HepG2 (cell line): ENCODE results near the gene TMEM219. TPM values are rescaled to one million over a fixed set of nuclear protein-coding genes. Genes with fewer than 3 reads are reported as not detected.

Experiments
- ATF4 ChIP-seq, 2 experiments: fragments of 450-650 bp in 1 of 2; sonication (generic) in 1 of 2; formaldehyde crosslinking; IDR thresholded peaks; 2 replicates each; pipeline versions ENCODE4 v1.5.0 to v1.8.0; 2020 to 2022; ENCODE audit warnings: mild to moderate bottlenecking in 1 of 2, missing genetic modification reagents in 1 of 2
- CSRNP1 ChIP-seq: sonication (generic); formaldehyde crosslinking; IDR thresholded peaks from 2 replicates; pipeline ENCODE4 v1.8.1; 2023; ENCODE audit warnings: mild to moderate bottlenecking, missing genetic modification reagents
- EHMT2 ChIP-seq: fragments of 200-600 bp; sonication (generic); IDR thresholded peaks from 2 replicates; pipeline ENCODE4 v1.7.0; 2017; ENCODE audit warnings: antibody characterized with exemption, low read depth, low read length, borderline replicate concordance
- EZH2 ChIP-seq: conservative IDR thresholded peaks from 2 replicates; pipeline ENCODE4 v1.6.1; 2012; ENCODE audit warnings: mild to moderate bottlenecking, low read depth, low read length, moderate library complexity
- FOXP1 ChIP-seq, 2 experiments: fragments of 450-650 bp in 1 of 2; IDR thresholded peaks; 2 replicates each; pipeline ENCODE4 v1.6.1; 2017 to 2018; ENCODE audit warnings: antibody characterized with exemption in 1 of 2
- KDM6A ChIP-seq: IDR thresholded peaks from 2 replicates; pipeline ENCODE4 v1.6.1; 2016; ENCODE audit warnings: low read depth
- KLF13 ChIP-seq: sonication (generic); formaldehyde crosslinking; IDR thresholded peaks from 2 replicates; pipeline ENCODE4 v1.4.0; 2020; ENCODE audit warnings: mild to moderate bottlenecking, missing genetic modification reagents
- MLX ChIP-seq: IDR thresholded peaks from 2 replicates; pipeline ENCODE4 v1.6.1; 2016
- MTA3 ChIP-seq: sonication (generic); formaldehyde crosslinking; IDR thresholded peaks from 2 replicates; pipeline ENCODE4 v1.4.0; 2020; ENCODE audit warnings: missing genetic modification reagents
- NCOA5 ChIP-seq: sonication (generic); formaldehyde crosslinking; IDR thresholded peaks from 2 replicates; pipeline ENCODE4 v1.4.0; 2020; ENCODE audit warnings: missing genetic modification reagents
- NR2F6 ChIP-seq, 2 experiments: IDR thresholded peaks; 2 replicates each; pipeline ENCODE4 v1.6.1; 2016; ENCODE audit warnings: antibody characterized with exemption in 1 of 2, mild to moderate bottlenecking in 1 of 2
- NR3C1 ChIP-seq: sonication (generic); formaldehyde crosslinking; IDR thresholded peaks from 2 replicates; pipeline ENCODE4 v1.4.0; 2020; ENCODE audit warnings: missing genetic modification reagents
- PPARG ChIP-seq: conservative IDR thresholded peaks from 2 replicates; pipeline ENCODE4 v1.6.1; 2016; ENCODE audit warnings: missing biosample characterization, missing genetic modification reagents
- RAD21 ChIP-seq: fragments of 450-650 bp; formaldehyde crosslinking; IDR thresholded peaks from 2 replicates; pipeline ENCODE4 v1.5.0; 2020; ENCODE audit warnings: mild to moderate bottlenecking
- RARA ChIP-seq: IDR thresholded peaks from 2 replicates; pipeline ENCODE4 v1.6.1; 2016; ENCODE audit warnings: missing genetic modification reagents, missing compliant biosample characterization
- SIX1 ChIP-seq: sonication (generic); formaldehyde crosslinking; IDR thresholded peaks from 2 replicates; pipeline ENCODE4 v1.4.0; 2020; ENCODE audit warnings: missing genetic modification reagents, borderline replicate concordance
- TOE1 ChIP-seq: sonication (generic); formaldehyde crosslinking; IDR thresholded peaks from 2 replicates; pipeline ENCODE4 v1.4.0; 2020; ENCODE audit warnings: mild to moderate bottlenecking, missing genetic modification reagents
- ZBTB34 ChIP-seq: sonication (generic); formaldehyde crosslinking; IDR thresholded peaks from 2 replicates; pipeline ENCODE4 v1.8.0; 2022; ENCODE audit warnings: mild to moderate bottlenecking, missing genetic modification reagents
- ZFP36L1 ChIP-seq: sonication (generic); formaldehyde crosslinking; IDR thresholded peaks from 2 replicates; pipeline ENCODE4 v1.8.0; 2022; ENCODE audit warnings: mild to moderate bottlenecking, missing genetic modification reagents, moderate library complexity
- ZNF136 ChIP-seq: sonication (generic); formaldehyde crosslinking; IDR thresholded peaks from 2 replicates; pipeline ENCODE4 v1.8.1; 2022; ENCODE audit warnings: low read depth, mild to moderate bottlenecking, moderate library complexity, missing genetic modification reagents
- ZNF230 ChIP-seq: sonication (generic); formaldehyde crosslinking; IDR thresholded peaks from 2 replicates; pipeline ENCODE4 v1.4.0; 2020; ENCODE audit warnings: mild to moderate bottlenecking, missing genetic modification reagents
- ZNF260 ChIP-seq: sonication (generic); formaldehyde crosslinking; IDR thresholded peaks from 2 replicates; pipeline ENCODE4 v1.4.0; 2020; ENCODE audit warnings: missing genetic modification reagents, low read depth, mild to moderate bottlenecking, borderline replicate concordance
- ZNF263 ChIP-seq: sonication (generic); formaldehyde crosslinking; IDR thresholded peaks from 2 replicates; pipeline ENCODE4 v1.4.0; 2020; ENCODE audit warnings: missing genetic modification reagents
- ZNF644 ChIP-seq: IDR thresholded peaks from 2 replicates; pipeline ENCODE4 v1.6.1; 2016; ENCODE audit warnings: low read depth
- ZSCAN30 ChIP-seq: sonication (generic); formaldehyde crosslinking; IDR thresholded peaks from 2 replicates; pipeline ENCODE4 v1.5.0; 2020; ENCODE audit warnings: mild to moderate bottlenecking, missing genetic modification reagents
- polyA plus RNA-seq, 8 experiments: library from polyadenylated mRNA; depleted of rRNA in 3 of 8; stranded (reverse) in 7 of 8; unstranded in 1 of 8; fragments of >200 nt; fragmentation: Illumina TruSeq in 4 of 8; extraction: Trizol in 4 of 8; gene quantifications; 2 replicates each; pipeline versions ENCODE4 v1.2.1 to v1.2.3, GENCODE V29; 2011 to 2016; ENCODE audit warnings: low read depth in 4 of 8, missing spikeins in 1 of 8, mixed read lengths in 1 of 8; ENCODE audit not compliant: insufficient read depth in 1 of 8
- total RNA-seq, 5 experiments: library from RNA; depleted of rRNA; stranded (reverse); fragments of >200 nt; fragmentation: Illumina TruSeq; extraction: Trizol; gene quantifications; 2 replicates each; pipeline ENCODE4 v1.2.3, GENCODE V29; 2016; ENCODE audit warnings: low read depth in 1 of 5
- TF ChIP-seq, protein P1 (sequence below): sonication (generic); formaldehyde crosslinking; IDR thresholded peaks from 2 replicates; pipeline ENCODE4 v1.9.0; 2021; ENCODE audit warnings: missing genetic modification reagents, mild to moderate bottlenecking, borderline replicate concordance

The TMEM219 gene
- total and polyA plus RNA-seq, 2 of the 13 experiments (the other 11 are each of a cell fraction or from before 2014, with no cell fraction given) = 105 to 115 TPM

GRCh38 chr16:29995324-29995910 lies 33.5 kb downstream of the TMEM219 start, which contains the start of gene HIRIP3 (continued):
- TF ChIP-seq EZH2 (no peak), ATF4 (CRISPR knock-in tag; IDR thresholded peaks at IDR 0.05) (no peak), KDM6A (no peak), SIX1 (no peak), PPARG (no peak; the same call in 1 of the 2 replicates), RARA (no peak), FOXP1 (IDR thresholded peaks at IDR 0.05) (no peak), FOXP1 (CRISPR knock-in tag; IDR thresholded peaks at IDR 0.05) (no peak), ZNF136 (no peak; the same call in 1 of the 2 replicates), NCOA5 (CRISPR knock-in tag) (no peak), EHMT2 (no peak; the same call in 1 of the 2 replicates), TOE1 (CRISPR knock-in tag) (peak; percentile 51), MLX (CRISPR knock-in tag) (no peak), ZNF260 (CRISPR knock-in tag) (no peak), ZBTB34 (CRISPR knock-in tag) (no peak; the same call in 1 of the 2 replicates), KLF13 (CRISPR knock-in tag) (peak; percentile 45; the same call in 1 of the 2 replicates), ZNF644 (CRISPR knock-in tag) (no peak), NR2F6 (IDR thresholded peaks at IDR 0.05) (no peak; the same call in 1 of the 2 replicates), NR2F6 (CRISPR knock-in tag; IDR thresholded peaks at IDR 0.05) (no peak), ZNF230 (CRISPR knock-in tag) (no peak), ZSCAN30 (CRISPR knock-in tag) (peak; percentile 37; the same call in 1 of the 2 replicates), MTA3 (CRISPR knock-in tag) (no peak), ZNF263 (CRISPR knock-in tag) (peak; percentile 67; the same call in 1 of the 2 replicates), CSRNP1 (CRISPR knock-in tag) (peak; percentile 97), ZFP36L1 (CRISPR knock-in tag) (no peak), RAD21 (CRISPR knock-in tag) (no peak), NR3C1 (CRISPR knock-in tag) (0 out of 2 replicates have a peak, but pooled peaks have one; percentile 6)
- TF ChIP-seq, protein P1, sequence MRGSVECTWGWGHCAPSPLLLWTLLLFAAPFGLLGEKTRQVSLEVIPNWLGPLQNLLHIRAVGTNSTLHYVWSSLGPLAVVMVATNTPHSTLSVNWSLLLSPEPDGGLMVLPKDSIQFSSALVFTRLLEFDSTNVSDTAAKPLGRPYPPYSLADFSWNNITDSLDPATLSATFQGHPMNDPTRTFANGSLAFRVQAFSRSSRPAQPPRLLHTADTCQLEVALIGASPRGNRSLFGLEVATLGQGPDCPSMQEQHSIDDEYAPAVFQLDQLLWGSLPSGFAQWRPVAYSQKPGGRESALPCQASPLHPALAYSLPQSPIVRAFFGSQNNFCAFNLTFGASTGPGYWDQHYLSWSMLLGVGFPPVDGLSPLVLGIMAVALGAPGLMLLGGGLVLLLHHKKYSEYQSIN (CRISPR knock-in tag) = no peak
